ENCODE data around the gene ZNF180.

- TF ChIP-seq CTCF (IDR thresholded peaks at IDR 0.05) (no peak), EZH2 (IDR thresholded peaks at IDR 0.05; ENCODE audit: borderline replicate concordance, insufficient read depth, low read depth, low read length, poor library complexity, severe bottlenecking) (no peak)
These were observed 64.9 kb downstream of the ZNF180 start for GRCh38 chr19:44435441-44435840.

Measured in B cell (primary cell).